Loucy (cell line): ENCODE data around the gene MAB21L3.

Experiments
- H2AFZ ChIP-seq: fragments of 200-600 bp; sonication (generic); 2 replicates; pipeline ENCODE4 v1.6.0; 2016; ENCODE audit warnings: antibody characterized with exemption, mild to moderate bottlenecking, low read length, moderate library complexity
- H3F3A ChIP-seq: fragments of 200-600 bp; 2 replicates; pipeline ENCODE4 v1.6.0; 2016; ENCODE audit warnings: antibody characterized with exemption, low read depth, mild to moderate bottlenecking
- H3K27me3 ChIP-seq: fragments of 200-600 bp; sonication (generic); 2 replicates; pipeline ENCODE4 v1.6.1; 2014; ENCODE audit warnings: low read length, mild to moderate bottlenecking; ENCODE audit not compliant: insufficient read depth, poor library complexity, severe bottlenecking
- H3K36me3 ChIP-seq: fragments of 200-600 bp; sonication (generic); 2 replicates; pipeline ENCODE4 v1.6.1; 2016; ENCODE audit warnings: low read length; ENCODE audit not compliant: insufficient read depth
- H3K4me1 ChIP-seq: fragments of 200-600 bp; sonication (generic); 2 replicates; pipeline ENCODE4 v1.5.1; 2014; ENCODE audit warnings: low read length, mild to moderate bottlenecking; ENCODE audit not compliant: insufficient read depth, poor library complexity, severe bottlenecking
- H3K4me2 ChIP-seq: fragments of 200-600 bp; sonication (generic); 2 replicates; pipeline ENCODE4 v1.6.0; 2014; ENCODE audit warnings: antibody characterized with exemption, low read length, low read depth, mild to moderate bottlenecking; ENCODE audit not compliant: poor library complexity, severe bottlenecking
- H3K4me3 ChIP-seq: fragments of 200-600 bp; sonication (generic); 2 replicates; pipeline ENCODE4 v1.5.1; 2014; ENCODE audit warnings: low read length, mild to moderate bottlenecking, mixed read lengths; ENCODE audit not compliant: poor library complexity, severe bottlenecking
- H3K79me2 ChIP-seq: fragments of 200-600 bp; sonication (generic); 2 replicates; pipeline ENCODE4 v1.6.1; 2014; ENCODE audit warnings: low read length; ENCODE audit not compliant: insufficient read depth
- H3K9ac ChIP-seq: fragments of 200-600 bp; sonication (generic); 2 replicates; pipeline ENCODE4 v1.6.0; 2014; ENCODE audit warnings: mild to moderate bottlenecking, low read depth, low read length, moderate library complexity; ENCODE audit not compliant: poor library complexity, severe bottlenecking
- H3K9me2 ChIP-seq: fragments of 200-600 bp; sonication (generic); replicated peaks from 2 replicates; pipeline ENCODE4 v1.6.1; 2016; ENCODE audit warnings: low read depth, low read length, mixed read lengths
- H3K9me3 ChIP-seq: fragments of 200-600 bp; sonication (generic); 2 replicates; pipeline ENCODE4 v1.6.1; 2014; ENCODE audit warnings: mild to moderate bottlenecking, antibody characterized with exemption, low read length, low read depth; ENCODE audit not compliant: insufficient read depth
- H4K20me1 ChIP-seq: fragments of 200-600 bp; sonication (generic); 2 replicates; pipeline ENCODE4 v1.6.0; 2014; ENCODE audit warnings: antibody characterized with exemption, low read length, mild to moderate bottlenecking; ENCODE audit not compliant: insufficient read depth, poor library complexity, severe bottlenecking
- CTCF ChIP-seq: fragments of 200-600 bp; sonication (generic); conservative IDR thresholded peaks from 2 replicates; pipeline ENCODE4 v1.5.1; 2014; ENCODE audit warnings: mild to moderate bottlenecking, antibody characterized with exemption, low read length
- EZH2phosphoT487 ChIP-seq: fragments of 200-600 bp; IDR thresholded peaks from 2 replicates; pipeline ENCODE4 v1.6.1; 2018; ENCODE audit warnings: antibody characterized with exemption, mild to moderate bottlenecking, moderate library complexity, borderline replicate concordance

Gene MAB21L3

GRCh38 chr1:116177861-116178260 is 66.7 kb downstream of the MAB21L3 start:
- Histone ChIP-seq H2AFZ (no peak overlapping the region), H3K4me2 (no peak overlapping the region), H3K4me1 (peaks cover 15% of the 10 kb centered on the region), H3K27me3 (no peaks in the 10 kb centered on the region), H3F3A (no peaks in the 10 kb centered on the region), H4K20me1 (no peaks in the 10 kb centered on the region), H3K9ac (no peak overlapping the region), H3K79me2 (no peaks in the 10 kb centered on the region), H3K36me3 (no peaks in the 10 kb centered on the region), H3K4me3 (no peak overlapping the region), H3K9me3 (no peaks in the 10 kb centered on the region), H3K9me2 (no peaks in the 10 kb centered on the region)
- TF ChIP-seq EZH2phosphoT487 = no peak
- TF ChIP-seq CTCF = no peak

GRCh38 chr1:116178837-116179236 is 67.6 kb downstream of the MAB21L3 start:
- no peaks in the 10 kb centered on the region for H3F3A ChIP-seq
- no peak for TF ChIP-seq CTCF
- TF ChIP-seq EZH2phosphoT487 = no peak

GRCh38 chr1:116179419-116179818 is 68.2 kb downstream of the MAB21L3 start:
- Histone ChIP-seq H3K4me2 (no peak overlapping the region), H3K27me3 (no peaks in the 10 kb centered on the region), H3K4me3 (no peak overlapping the region), H4K20me1 (no peaks in the 10 kb centered on the region), H3K9ac (no peak overlapping the region), H3K36me3 (no peaks in the 10 kb centered on the region), H3K9me3 (no peaks in the 10 kb centered on the region), H3F3A (no peaks in the 10 kb centered on the region), H3K4me1 (peaks cover 6% of the 10 kb centered on the region), H3K79me2 (no peaks in the 10 kb centered on the region), H2AFZ (no peak overlapping the region), H3K9me2 (no peaks in the 10 kb centered on the region)
- TF ChIP-seq CTCF = no peak
- TF ChIP-seq EZH2phosphoT487 = no peak

More at GRCh38 chr1:116178837-116179236, 67.6 kb downstream of the MAB21L3 start:
- Histone ChIP-seq H3K9ac (no peak overlapping the region), H4K20me1 (no peaks in the 10 kb centered on the region), H3K36me3 (no peaks in the 10 kb centered on the region), H3K9me3 (no peaks in the 10 kb centered on the region), H2AFZ (no peak overlapping the region), H3K4me2 (no peak overlapping the region), H3K79me2 (no peaks in the 10 kb centered on the region), H3K27me3 (no peaks in the 10 kb centered on the region), H3K9me2 (no peaks in the 10 kb centered on the region), H3K4me3 (no peak overlapping the region), H3K4me1 (peaks cover 12% of the 10 kb centered on the region)
